ENCODE data around the gene SLC16A13. TPM values are rescaled to one million over a fixed set of nuclear protein-coding genes. Genes with fewer than 3 reads are reported as not detected.

The SLC16A13 gene
- total and polyA plus RNA-seq, 2 of the 8 experiments (the other 6 are each of a cell fraction or from before 2014, with no cell fraction given), result 5.4 to 5.8 TPM

- Histone ChIP-seq H4K91ac (replicated peaks; ENCODE audit: insufficient read length, low read length) (no peak overlapping the region), H4K20me1 (replicated peaks in 1 of 2; ENCODE audit: control insufficient read depth in 1 of 2, insufficient read depth in 2 of 2, low read length in 2 of 2) (peaks cover 1 to 5% of the 10 kb centered on the region in 2 experiments), H3K4ac (replicated peaks; ENCODE audit: insufficient read length, low read depth, low read length) (no peak overlapping the region), H2AK5ac (ENCODE audit: low read depth, low read length) (no peak overlapping the region), H4K8ac (ENCODE audit: extremely low read depth, insufficient read depth, low read length) (no peak overlapping the region; the same call in 1 of the 2 replicates), H3K36me3 (ENCODE audit: control insufficient read depth in 2 of 4, insufficient read depth in 4 of 4, low read length in 3 of 4) (peaks cover 0 to 4% (median 0%) of the 10 kb centered on the region in 4 experiments; a peak in 1 of 8 replicates), H2BK15ac (ENCODE audit: low read length) (no peak overlapping the region), H3K27me3 (replicated peaks in 1 of 4; ENCODE audit: control insufficient read depth in 3 of 4, extremely low read depth in 1 of 4, insufficient read depth in 3 of 4, low read length in 3 of 4) (peaks cover 2 to 39% (median 25%) of the 10 kb centered on the region in 4 experiments), H3K23me2 (ENCODE audit: low read depth, low read length) (peaks cover 10% of the 10 kb centered on the region; the same call in 1 of the 2 replicates), H2BK20ac (ENCODE audit: low read length) (no peak overlapping the region), H3K79me2 (ENCODE audit: control insufficient read depth in 1 of 2, insufficient read depth in 2 of 2, low read length in 2 of 2) (no peaks in the 10 kb centered on the region), H2BK120ac (replicated peaks; ENCODE audit: low read depth, low read length) (no peak overlapping the region), H3K4me1 (replicated peaks in 1 of 4; ENCODE audit: control insufficient read depth in 3 of 4, insufficient read depth in 4 of 4, low read length in 3 of 4) (peaks cover 0 to 9% (median 1%) of the 10 kb centered on the region in 4 experiments; a peak in 2 of 7 replicates), H3K79me1 (ENCODE audit: low read depth, low read length) (no peaks in the 10 kb centered on the region), H2BK5ac (ENCODE audit: low read depth, low read length) (no peak overlapping the region), H3K23ac (ENCODE audit: insufficient read length) (no peak overlapping the region), H3K4me2 (ENCODE audit: insufficient read depth in 1 of 2, low read depth in 2 of 2, low read length in 2 of 2) (peak overlapping the region; percentile 80 to 84), H3K56ac (replicated peaks; ENCODE audit: insufficient read length, low read depth, low read length) (no peak overlapping the region), H2AFZ (ENCODE audit: low read length) (no peak overlapping the region), H3K4me3 (ENCODE audit: extremely low read depth in 1 of 4, insufficient read depth in 2 of 4, low read depth in 3 of 4, low read length in 4 of 4) (peak overlapping the region in 3 of 4 experiments; percentile 37 to 66 (median 53); a peak in 4 of 8 replicates), H3K27ac (ENCODE audit: low read depth, low read length) (no peak overlapping the region), H3K9me3 (ENCODE audit: insufficient read depth in 2 of 2, low read depth in 1 of 2, low read length in 1 of 2) (no peaks in the 10 kb centered on the region), H2BK12ac (ENCODE audit: low read depth, low read length) (no peak overlapping the region), H3K9ac (replicated peaks in 1 of 4; ENCODE audit: extremely low read depth in 1 of 4, low read depth in 3 of 4, low read length in 3 of 4) (no peak overlapping the region), H3K18ac (ENCODE audit: extremely low read depth, low read length) (no peak overlapping the region), H3K14ac (ENCODE audit: insufficient read length) (no peak overlapping the region), H4K5ac (ENCODE audit: insufficient read length, low read depth, low read length) (no peak overlapping the region)
- 83% methylated on average over 9 of the region's 9 CpGs; no CpG with 5 or more reads in 1 of the 2 experiments for WGBS, 2 experiments (ENCODE audit: extremely low coverage in 1 of 2, insufficient coverage in 1 of 2, insufficient read length in 1 of 2, insufficient replicate concordance in 2 of 2, low coverage in 1 of 2, low lambda C conversion rate in 2 of 2, missing lambda C conversion rate in 1 of 2)
- ChIA-PET CTCF (ENCODE audit: partially characterized antibody) (interaction anchor here (0.9 to 2.1 kb wide), 9 partner anchors 8 to 152 kb away, joined by 3 to 11 read pairs (median 4); no protein-coding TSS in a partner anchor), POLR2A (ENCODE audit: partially characterized antibody) (interaction anchor here (1.0 to 1.7 kb wide), 2 partner anchors 8 to 17 kb away, joined by 3 to 5 read pairs; partner anchors contain the start of gene RNASEK)
- FAIRE-seq, result no peak
- DNase-seq (ENCODE audit: low read depth in 1 of 2, low spot score in 2 of 2), result no peak
- TF ChIP-seq RNF2 (IDR thresholded peaks at IDR 0.05; ENCODE audit: borderline replicate concordance, low read depth, low read length, missing control alignments, poor library complexity, severe bottlenecking) (no peak), ASH2L (IDR thresholded peaks at IDR 0.05; ENCODE audit: low read length) (no peak), PHF8 (conservative IDR thresholded peaks at IDR 0.05; ENCODE audit: low read depth, low read length) (no peak), YY1 (IDR thresholded peaks at IDR 0.05; ENCODE audit: low read depth, low read length) (no peak), ATF3 (IDR thresholded peaks at IDR 0.05; ENCODE audit: insufficient read depth, low read depth, low read length) (no peak), NANOG (IDR thresholded peaks at IDR 0.05; ENCODE audit: insufficient read depth, low read depth, low read length, poor library complexity, severe bottlenecking) (no peak), TAF1 (IDR thresholded peaks at IDR 0.05; ENCODE audit: low read depth, low read length) (no peak), RBBP5 (IDR thresholded peaks at IDR 0.05; ENCODE audit: borderline replicate concordance, low read depth, low read length) (no peak), CREB1 (IDR thresholded peaks at IDR 0.05) (no peak), SP4 (IDR thresholded peaks at IDR 0.05; ENCODE audit: low read length) (no peak), SIN3A (conservative IDR thresholded peaks at IDR 0.05 in 1 of 2, IDR thresholded peaks at IDR 0.05 in 1 of 2; ENCODE audit: low read depth in 1 of 2, low read length in 2 of 2) (no peak)
These were observed 41.1 kb upstream of the SLC16A13 start for GRCh38 chr17:6994666-6995256.

Measured in H1 (cell line).